ENCODE measurements around the gene THYN1. TPM values are rescaled to one million over a fixed set of nuclear protein-coding genes. Genes with fewer than 3 reads are reported as not detected.
A peak's percentile ranks its signal among the peaks of the same experiment; 100 is the strongest.

The THYN1 gene
- total and polyA plus RNA-seq, 2 of the 13 experiments (the other 11 are each of a cell fraction or from before 2014, with no cell fraction given), result 36.1 to 87.6 TPM

- TF ChIP-seq ZNF713 (CRISPR knock-in tag; IDR thresholded peaks at IDR 0.05) (no peak), CERS6 (CRISPR knock-in tag; IDR thresholded peaks at IDR 0.05) (no peak), ZNF530 (CRISPR knock-in tag; IDR thresholded peaks at IDR 0.05; ENCODE audit: low read depth) (no peak), REPIN1 (CRISPR knock-in tag; IDR thresholded peaks at IDR 0.05; ENCODE audit: borderline replicate concordance, low read depth) (peak; percentile 72), XRCC5 (optimal IDR thresholded peaks at IDR 0.05; ENCODE audit: low read length) (no peak), MAFG (CRISPR knock-in tag; IDR thresholded peaks at IDR 0.05) (no peak), ZBTB43 (CRISPR knock-in tag; conservative IDR thresholded peaks at IDR 0.05) (0 out of 2 replicates have a peak, but pooled peaks have one; percentile 43), FOXO4 (CRISPR knock-in tag; conservative IDR thresholded peaks at IDR 0.05) (no peak), DRAP1 (CRISPR knock-in tag; IDR thresholded peaks at IDR 0.05) (peak; percentile 46), FOXC1 (CRISPR knock-in tag; IDR thresholded peaks at IDR 0.05; ENCODE audit: borderline replicate concordance) (peak; percentile 88), MBNL3 (CRISPR knock-in tag; conservative IDR thresholded peaks at IDR 0.05) (no peak), TCF7 (IDR thresholded peaks at IDR 0.05; ENCODE audit: low read depth) (no peak), ZNF460 (CRISPR knock-in tag; IDR thresholded peaks at IDR 0.05; ENCODE audit: borderline replicate concordance) (no peak), ATF7 (IDR thresholded peaks at IDR 0.05) (no peak), ATF7 (CRISPR knock-in tag; IDR thresholded peaks at IDR 0.05) (no peak), CENPT (CRISPR knock-in tag; IDR thresholded peaks at IDR 0.05; ENCODE audit: low read depth) (no peak), CHD4 (IDR thresholded peaks at IDR 0.05; ENCODE audit: borderline replicate concordance, low read length) (no peak), NONO (IDR thresholded peaks at IDR 0.05) (no peak), NONO (CRISPR knock-in tag; conservative IDR thresholded peaks at IDR 0.05) (peak; percentile 90), BCL3 (CRISPR knock-in tag; IDR thresholded peaks at IDR 0.05) (no peak; the same call in 1 of the 2 replicates), RXRB (CRISPR knock-in tag; IDR thresholded peaks at IDR 0.05; ENCODE audit: borderline replicate concordance) (peak; percentile 45; the same call in 1 of the 2 replicates), ZNF235 (CRISPR knock-in tag; IDR thresholded peaks at IDR 0.05; ENCODE audit: borderline replicate concordance) (peak; percentile 74; the same call in 1 of the 2 replicates), CEBPB (IDR thresholded peaks at IDR 0.05; ENCODE audit: borderline replicate concordance, low read depth, low read length) (no peak), TBX3 (IDR thresholded peaks at IDR 0.05; ENCODE audit: borderline replicate concordance) (no peak), ZNF740 (CRISPR knock-in tag; IDR thresholded peaks at IDR 0.05) (no peak)
These were observed 29.1 kb downstream of the THYN1 start, which contains the start of the genes NCAPD3 and VPS26B (continued) for GRCh38 chr11:134223836-134224709.
